Ishikawa (cell line): Measurements from ENCODE around the gene NBAS.

Experiments
- CEBPB ChIP-seq: IDR thresholded peaks from 2 replicates; pipeline ENCODE4 v1.6.1; 2012
- CREB1 ChIP-seq: IDR thresholded peaks from 2 replicates; pipeline ENCODE4 v1.6.1; 2012; ENCODE audit warnings: low read depth
- EGR1 ChIP-seq: IDR thresholded peaks from 2 replicates; pipeline ENCODE4 v1.6.1; 2012
- EP300 ChIP-seq: IDR thresholded peaks from 2 replicates; pipeline ENCODE4 v1.6.1; 2012; ENCODE audit warnings: borderline replicate concordance
- FOXM1 ChIP-seq: IDR thresholded peaks from 2 replicates; pipeline ENCODE4 v1.6.1; 2012; ENCODE audit warnings: low read depth, borderline replicate concordance
- NFIC ChIP-seq: IDR thresholded peaks from 2 replicates; pipeline ENCODE4 v1.6.1; 2012
- RAD21 ChIP-seq: IDR thresholded peaks from 2 replicates; pipeline ENCODE4 v1.6.1; 2012; ENCODE audit warnings: low read depth
- TAF1 ChIP-seq: IDR thresholded peaks from 2 replicates; pipeline ENCODE4 v1.6.1; 2012; ENCODE audit warnings: low read depth, mild to moderate bottlenecking
- TCF12 ChIP-seq: IDR thresholded peaks from 2 replicates; pipeline ENCODE4 v1.6.1; 2012; ENCODE audit warnings: low read depth
- TEAD4 ChIP-seq: IDR thresholded peaks from 2 replicates; pipeline ENCODE4 v1.6.1; 2012
- USF1 ChIP-seq: IDR thresholded peaks from 2 replicates; pipeline ENCODE4 v1.6.1; 2012
- YY1 ChIP-seq: IDR thresholded peaks from 2 replicates; pipeline ENCODE4 v1.6.1; 2012; ENCODE audit warnings: low read depth
- ZBTB7A ChIP-seq: IDR thresholded peaks from 2 replicates; pipeline ENCODE4 v1.6.1; 2012; ENCODE audit warnings: low read depth
- TF ChIP-seq, protein P1 (sequence below): IDR thresholded peaks from 2 replicates; pipeline ENCODE4 v1.6.1; 2012
- TF ChIP-seq, protein P2 (sequence below): IDR thresholded peaks from 2 replicates; pipeline ENCODE4 v1.6.1; 2012; ENCODE audit warnings: low read depth, mild to moderate bottlenecking

The NBAS gene

DNA sequence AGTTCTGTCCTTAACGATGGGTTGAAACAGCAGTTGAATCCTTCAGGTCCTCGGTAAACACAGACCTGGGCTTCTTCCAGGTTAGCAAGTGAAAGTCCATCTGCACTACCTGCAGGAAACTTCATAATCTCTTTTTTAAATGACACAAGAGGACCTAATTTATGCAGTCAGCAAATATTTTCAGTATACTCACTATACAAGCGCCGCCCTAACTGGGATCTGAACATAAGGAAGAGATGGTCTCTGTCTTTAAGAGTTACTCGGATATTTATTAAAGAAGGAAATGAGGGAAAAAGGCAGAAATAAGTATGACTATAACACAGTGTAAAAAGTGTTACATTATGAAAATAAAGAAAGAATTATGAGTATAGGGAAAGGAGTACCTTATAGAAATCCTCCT lies 103.3 kb downstream of the NBAS start:
- no peak for TF ChIP-seq CREB1
- TF ChIP-seq, protein P1, sequence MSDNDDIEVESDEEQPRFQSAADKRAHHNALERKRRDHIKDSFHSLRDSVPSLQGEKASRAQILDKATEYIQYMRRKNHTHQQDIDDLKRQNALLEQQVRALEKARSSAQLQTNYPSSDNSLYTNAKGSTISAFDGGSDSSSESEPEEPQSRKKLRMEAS = no peak
- TF ChIP-seq, protein P2, sequence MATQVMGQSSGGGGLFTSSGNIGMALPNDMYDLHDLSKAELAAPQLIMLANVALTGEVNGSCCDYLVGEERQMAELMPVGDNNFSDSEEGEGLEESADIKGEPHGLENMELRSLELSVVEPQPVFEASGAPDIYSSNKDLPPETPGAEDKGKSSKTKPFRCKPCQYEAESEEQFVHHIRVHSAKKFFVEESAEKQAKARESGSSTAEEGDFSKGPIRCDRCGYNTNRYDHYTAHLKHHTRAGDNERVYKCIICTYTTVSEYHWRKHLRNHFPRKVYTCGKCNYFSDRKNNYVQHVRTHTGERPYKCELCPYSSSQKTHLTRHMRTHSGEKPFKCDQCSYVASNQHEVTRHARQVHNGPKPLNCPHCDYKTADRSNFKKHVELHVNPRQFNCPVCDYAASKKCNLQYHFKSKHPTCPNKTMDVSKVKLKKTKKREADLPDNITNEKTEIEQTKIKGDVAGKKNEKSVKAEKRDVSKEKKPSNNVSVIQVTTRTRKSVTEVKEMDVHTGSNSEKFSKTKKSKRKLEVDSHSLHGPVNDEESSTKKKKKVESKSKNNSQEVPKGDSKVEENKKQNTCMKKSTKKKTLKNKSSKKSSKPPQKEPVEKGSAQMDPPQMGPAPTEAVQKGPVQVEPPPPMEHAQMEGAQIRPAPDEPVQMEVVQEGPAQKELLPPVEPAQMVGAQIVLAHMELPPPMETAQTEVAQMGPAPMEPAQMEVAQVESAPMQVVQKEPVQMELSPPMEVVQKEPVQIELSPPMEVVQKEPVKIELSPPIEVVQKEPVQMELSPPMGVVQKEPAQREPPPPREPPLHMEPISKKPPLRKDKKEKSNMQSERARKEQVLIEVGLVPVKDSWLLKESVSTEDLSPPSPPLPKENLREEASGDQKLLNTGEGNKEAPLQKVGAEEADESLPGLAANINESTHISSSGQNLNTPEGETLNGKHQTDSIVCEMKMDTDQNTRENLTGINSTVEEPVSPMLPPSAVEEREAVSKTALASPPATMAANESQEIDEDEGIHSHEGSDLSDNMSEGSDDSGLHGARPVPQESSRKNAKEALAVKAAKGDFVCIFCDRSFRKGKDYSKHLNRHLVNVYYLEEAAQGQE = no peak

- TF ChIP-seq TEAD4 (no peak), CREB1 (no peak), FOXM1 (no peak), USF1 (no peak), EP300 (no peak), CEBPB (no peak), EGR1 (no peak), NFIC (no peak)
- TF ChIP-seq, protein P2 = no peak
- TF ChIP-seq, protein P1 = no peak
Observed at GRCh38 chr2:15456352-15456751, 104.8 kb downstream of the NBAS start.

DNA sequence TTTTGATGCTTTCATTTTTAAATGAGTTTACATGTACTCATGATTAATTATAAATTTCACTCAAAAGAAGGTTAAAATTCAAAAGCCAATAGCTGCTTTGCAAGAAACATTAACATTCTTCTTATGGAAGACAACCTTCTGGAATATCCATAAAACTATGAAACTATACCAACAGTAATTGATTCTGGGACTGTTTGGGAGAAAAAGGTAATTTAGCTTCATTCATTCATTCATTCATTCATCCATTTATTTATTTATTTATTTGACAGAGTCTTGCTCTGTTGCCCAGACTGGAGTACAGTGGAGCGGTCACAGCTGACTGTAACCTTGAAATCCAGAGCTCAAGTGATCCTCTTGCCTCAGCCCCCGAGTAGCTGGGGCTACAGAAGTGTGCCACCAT lies 110.3 kb downstream of the NBAS start:
- TF ChIP-seq ZBTB7A = no peak
- TF ChIP-seq CEBPB = no peak
- no peak for TF ChIP-seq TAF1
- TF ChIP-seq NFIC = no peak
- TF ChIP-seq RAD21 = no peak
- TF ChIP-seq, protein P1 = no peak
- TF ChIP-seq TCF12 = no peak
- TF ChIP-seq EP300 = no peak
- TF ChIP-seq, protein P2 = no peak
- no peak for TF ChIP-seq TEAD4
- TF ChIP-seq FOXM1 = no peak
- TF ChIP-seq USF1 = no peak
- TF ChIP-seq EGR1 = no peak
- TF ChIP-seq YY1 = no peak
- no peak for TF ChIP-seq CREB1

DNA sequence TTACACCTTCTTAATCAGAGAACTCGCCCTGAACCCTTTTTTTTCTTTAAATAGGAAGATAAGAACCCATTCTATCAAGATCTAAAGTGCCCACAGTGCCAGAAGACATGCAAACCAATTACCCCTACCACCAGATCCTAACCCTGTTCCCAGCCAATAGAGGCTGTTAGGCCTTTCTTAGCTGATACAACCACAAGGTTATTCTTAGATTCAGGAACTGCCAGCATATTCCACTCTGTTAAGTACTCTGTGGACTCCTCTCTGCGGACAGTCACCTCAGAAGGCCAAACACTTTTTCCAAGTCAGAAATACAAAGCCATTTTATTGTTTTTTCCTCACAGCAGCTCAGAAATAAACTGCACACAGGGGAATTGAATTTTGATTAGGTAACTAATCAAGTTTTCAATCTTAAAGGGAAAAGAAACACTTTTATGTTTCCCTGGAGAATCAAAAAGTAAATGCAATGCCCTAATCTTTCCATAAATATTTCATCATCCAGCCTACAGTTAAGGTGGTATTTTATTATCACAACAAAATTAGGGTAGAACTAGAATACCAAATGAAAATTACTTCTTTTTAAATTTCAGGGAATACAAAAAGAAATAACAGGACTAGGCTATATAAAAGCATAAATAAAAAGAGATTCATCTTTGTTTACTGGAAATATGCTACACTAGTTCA lies 111.4 kb downstream of the NBAS start:
- TF ChIP-seq CREB1 (no peak), NFIC (no peak), TCF12 (no peak), YY1 (no peak), TEAD4 (no peak), TAF1 (no peak), FOXM1 (no peak), EP300 (no peak), ZBTB7A (no peak), USF1 (no peak)
- TF ChIP-seq, protein P1 = no peak
